SJSA1 (cell line): ENCODE measurements around the gene TXN2. TPM values are rescaled to one million over a fixed set of nuclear protein-coding genes. Genes with fewer than 3 reads are reported as not detected.

ENCODE experiments used
- DNase-seq, 2 experiments: peaks; one replicate each; pipeline ENCODE4 v3.0.0-alpha.2; 2015 to 2020; ENCODE audit warnings: low spot score in 2 of 2, low read depth in 1 of 2
- H3K27ac ChIP-seq: fragments of 250-450 bp; sonication (Bioruptor Pico); 2 replicates; pipeline ENCODE4 v1.5.1; 2020; ENCODE audit warnings: mild to moderate bottlenecking, moderate library complexity
- H3K27me3 ChIP-seq: fragments of 250-450 bp; sonication (Bioruptor Pico); replicated peaks from 2 replicates; pipeline ENCODE4 v1.5.1; 2020; ENCODE audit warnings: mild to moderate bottlenecking, moderate library complexity
- H3K36me3 ChIP-seq: fragments of 250-450 bp; sonication (Bioruptor Pico); 2 replicates; pipeline ENCODE4 v1.5.1; 2020; ENCODE audit warnings: mild to moderate bottlenecking
- H3K4me1 ChIP-seq: fragments of 250-450 bp; sonication (Bioruptor Pico); replicated peaks from 2 replicates; pipeline ENCODE4 v1.6.1; 2021; ENCODE audit warnings: mild to moderate bottlenecking
- H3K4me3 ChIP-seq: fragments of 250-450 bp; sonication (Bioruptor Pico); 2 replicates; pipeline ENCODE4 v1.5.1; 2020; ENCODE audit warnings: mild to moderate bottlenecking
- H3K9me3 ChIP-seq: fragments of 250-450 bp; sonication (Bioruptor Pico); replicated peaks from 2 replicates; pipeline ENCODE4 v1.5.1; 2020; ENCODE audit warnings: mild to moderate bottlenecking
- total RNA-seq: library from RNA; depleted of rRNA; stranded (reverse); fragments of >200 nt; shearing (Covaris generic); gene quantifications from 2 replicates; pipeline ENCODE4 v1.2.3, GENCODE V29; 2014

Gene TXN2
- total RNA-seq, 1 experiment from 2014 or later = 18.8 TPM

GRCh38 chr22:36470994-36471331 lies 10.5 kb downstream of the TXN2 start:
- H3K27ac ChIP-seq = peak overlapping the region; percentile 54
- H3K4me1 ChIP-seq = peaks cover 69% of the 10 kb centered on the region
- H3K27me3 ChIP-seq = no peaks in the 10 kb centered on the region
- no peak overlapping the region for H3K4me3 ChIP-seq
- DNase-seq = peak in 1 of 2 experiments; percentile 38
- no peaks in the 10 kb centered on the region for H3K9me3 ChIP-seq
- H3K36me3 ChIP-seq = peaks cover 62% of the 10 kb centered on the region

GRCh38 chr22:36470162-36470993 lies 11.1 kb downstream of the TXN2 start:
- no peaks in the 10 kb centered on the region for H3K27me3 ChIP-seq
- no peak overlapping the region for H3K4me3 ChIP-seq
- H3K9me3 ChIP-seq = no peaks in the 10 kb centered on the region
- peak; percentile 89 to 90 for DNase-seq
- H3K36me3 ChIP-seq = peaks cover 56% of the 10 kb centered on the region
- peak overlapping the region; percentile 53 for H3K27ac ChIP-seq
- peaks cover 75% of the 10 kb centered on the region for H3K4me1 ChIP-seq

DNA sequence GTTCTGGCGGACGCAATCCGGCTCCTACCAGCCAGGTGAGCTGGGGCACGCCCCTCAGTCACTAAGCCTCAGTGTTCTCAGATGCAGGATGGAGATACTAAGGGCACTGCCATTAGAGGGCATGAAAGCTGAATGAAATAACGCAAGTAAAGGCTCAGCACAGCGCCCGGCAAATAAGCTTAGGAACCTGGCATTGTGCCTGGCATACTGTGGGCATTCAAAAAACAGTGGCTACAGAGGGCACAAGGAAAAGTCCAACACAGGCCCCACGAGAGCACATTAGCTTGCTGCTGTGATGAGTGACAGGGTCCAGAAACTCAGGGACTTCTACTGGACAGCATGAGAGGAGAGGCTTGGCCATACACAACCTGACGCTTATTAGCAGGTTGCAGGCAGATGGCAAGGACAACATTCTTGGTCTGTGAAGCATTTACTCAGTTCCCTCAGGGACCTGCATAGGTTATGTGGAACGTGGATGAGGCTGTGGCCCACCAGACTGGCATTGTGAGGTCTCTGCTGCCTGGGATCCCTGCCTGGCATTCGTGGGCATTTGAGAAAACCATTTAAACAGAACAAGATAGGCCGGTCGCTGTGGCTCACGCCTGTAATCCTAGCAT lies 12.2 kb downstream of the TXN2 start:
- Histone ChIP-seq H3K27me3 (no peaks in the 10 kb centered on the region), H3K4me1 (peaks cover 85% of the 10 kb centered on the region), H3K27ac (peak overlapping the region; percentile 53; the same call in 1 of the 2 replicates), H3K9me3 (no peaks in the 10 kb centered on the region), H3K36me3 (peaks cover 45% of the 10 kb centered on the region), H3K4me3 (no peak overlapping the region)
- DNase-seq = peak in 1 of 2 experiments; percentile 31

DNA sequence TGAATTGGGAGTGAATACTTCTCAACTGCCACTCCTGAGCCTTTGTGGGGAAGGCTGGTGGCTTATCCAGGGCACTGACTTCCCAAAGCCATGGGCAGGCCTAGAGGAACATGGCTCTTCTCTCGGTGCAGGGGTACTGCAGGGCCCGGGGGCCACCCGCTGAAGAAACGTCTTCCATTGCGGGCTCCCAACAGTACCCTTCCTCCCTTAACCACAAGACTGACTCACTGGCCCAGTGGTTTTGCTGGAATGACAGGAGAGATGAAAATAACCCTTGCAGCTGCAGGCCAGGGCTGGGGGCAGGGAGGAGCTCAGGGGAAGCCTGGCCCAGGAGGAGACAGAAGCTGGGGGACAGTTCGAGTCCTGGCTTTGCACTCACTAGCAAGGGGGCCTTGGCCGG lies 13.5 kb downstream of the TXN2 start:
- H3K4me3 ChIP-seq = no peak overlapping the region
- H3K4me1 ChIP-seq = peaks cover 85% of the 10 kb centered on the region

DNA sequence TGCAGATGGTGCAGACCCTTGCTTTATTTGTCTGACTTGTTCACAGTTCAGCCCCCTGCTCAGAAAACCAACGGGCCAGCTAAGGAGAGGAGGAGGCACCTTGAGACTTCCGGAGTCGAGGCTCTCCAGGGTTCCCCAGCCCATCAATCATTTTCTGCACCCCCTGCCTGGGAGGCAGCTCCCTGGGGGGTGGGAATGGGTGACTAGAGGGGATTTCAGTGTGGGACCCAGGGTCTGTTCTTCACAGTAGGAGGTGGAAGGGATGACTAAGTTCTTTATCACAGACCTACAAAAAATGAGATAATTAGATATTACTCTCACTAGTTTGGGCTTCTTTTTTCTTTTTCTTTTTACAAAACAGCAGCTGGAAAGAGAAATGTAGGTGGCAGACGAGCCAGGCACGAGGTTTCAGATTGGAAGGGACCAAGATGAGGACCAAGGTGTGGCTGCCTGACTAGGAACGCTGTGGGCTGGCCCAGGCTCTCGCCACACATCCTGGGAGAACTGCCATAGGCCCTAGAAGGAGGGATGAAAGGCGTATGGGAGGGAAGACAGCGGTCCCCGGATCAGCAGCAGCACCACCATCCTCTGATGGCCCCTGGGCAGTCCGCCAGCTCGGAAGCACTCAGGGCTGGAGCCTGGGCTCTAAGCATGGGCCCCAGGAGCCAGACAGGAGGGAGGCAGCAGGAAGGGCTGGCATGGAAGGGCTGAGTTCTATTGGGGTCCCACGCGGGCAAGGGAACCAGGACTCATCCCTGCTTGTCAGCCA lies 14.2 kb downstream of the TXN2 start:
- Histone ChIP-seq H3K9me3 (no peaks in the 10 kb centered on the region), H3K27me3 (no peaks in the 10 kb centered on the region), H3K27ac (peak overlapping the region; percentile 94), H3K4me1 (peaks cover 85% of the 10 kb centered on the region), H3K4me3 (no peak overlapping the region), H3K36me3 (peaks cover 25% of the 10 kb centered on the region)
- DNase-seq = peak; percentile 88 to 89

More for the DNA sequence above, 13.5 kb downstream of the TXN2 start:
- Histone ChIP-seq H3K36me3 (peaks cover 32% of the 10 kb centered on the region), H3K27ac (peak overlapping the region; percentile 94), H3K27me3 (no peaks in the 10 kb centered on the region), H3K9me3 (no peaks in the 10 kb centered on the region)
- peak; percentile 96 to 97 for DNase-seq

DNA sequence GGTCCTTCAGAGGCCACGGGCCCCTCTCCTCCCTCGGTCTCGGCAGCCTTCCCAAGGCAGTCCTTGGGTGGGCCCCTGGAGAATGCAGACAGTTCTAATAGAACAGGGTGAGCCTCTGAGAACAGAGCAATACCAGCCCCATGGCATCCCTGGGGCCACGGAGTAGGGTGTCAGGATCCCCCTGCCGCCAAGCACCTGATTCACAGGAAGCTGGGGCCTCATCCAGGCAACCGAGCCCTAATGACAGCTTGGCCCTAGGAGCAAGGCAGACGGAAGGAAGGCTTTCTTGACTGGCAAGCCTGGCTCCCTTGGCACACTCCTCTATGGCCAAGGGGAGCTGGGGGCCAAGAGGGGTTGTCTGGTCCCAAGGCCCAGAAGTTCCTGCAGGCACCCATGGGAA lies 15.2 kb downstream of the TXN2 start:
- no peaks in the 10 kb centered on the region for H3K9me3 ChIP-seq
- H3K36me3 ChIP-seq = peaks cover 18% of the 10 kb centered on the region
- peaks cover 85% of the 10 kb centered on the region for H3K4me1 ChIP-seq
- peak overlapping the region; percentile 94 for H3K27ac ChIP-seq
- DNase-seq = no peak
- H3K27me3 ChIP-seq = no peaks in the 10 kb centered on the region
- H3K4me3 ChIP-seq = no peak overlapping the region

DNA sequence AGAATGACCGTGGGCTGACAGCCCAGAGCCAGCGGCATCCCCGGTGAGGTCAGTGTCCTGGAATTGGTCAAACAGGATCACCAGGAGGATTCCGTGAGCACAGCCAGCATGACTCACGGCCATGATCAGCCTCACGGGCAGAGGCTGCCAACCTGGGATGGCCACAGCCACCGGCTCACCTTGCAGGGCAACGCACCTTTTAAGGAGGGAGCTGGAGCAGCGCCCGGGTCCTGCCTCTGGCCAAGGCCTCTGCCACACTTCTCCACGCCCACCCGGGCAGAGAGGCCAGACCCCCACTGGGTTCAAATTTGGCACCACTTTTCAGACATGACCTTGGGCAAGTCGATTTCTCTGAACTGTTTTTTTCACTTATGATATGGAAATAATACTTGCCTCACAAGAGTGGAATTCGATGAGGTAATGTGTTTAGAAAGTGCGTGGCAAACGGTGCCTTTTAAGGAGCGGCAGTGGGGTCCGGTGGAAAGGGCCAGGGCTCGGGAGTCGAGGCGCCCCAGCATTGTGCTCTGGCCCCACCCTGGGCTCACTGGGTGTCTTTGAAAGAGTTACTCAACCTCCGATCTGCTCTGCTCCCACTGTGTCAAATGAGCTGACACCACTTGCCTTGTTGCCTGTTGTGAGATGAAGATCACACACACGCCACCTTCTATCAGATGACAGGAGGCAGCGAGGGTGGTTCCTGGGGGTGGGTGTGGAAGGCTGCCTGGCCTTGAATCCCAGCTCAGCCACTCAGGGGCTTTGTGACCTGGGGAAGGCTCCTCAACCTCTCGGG lies 16.0 kb downstream of the TXN2 start:
- no peaks in the 10 kb centered on the region for H3K27me3 ChIP-seq
- DNase-seq = peak; percentile 93 to 97
- peaks cover 12% of the 10 kb centered on the region for H3K36me3 ChIP-seq
- H3K4me1 ChIP-seq = peaks cover 78% of the 10 kb centered on the region
- no peak overlapping the region for H3K4me3 ChIP-seq
- H3K27ac ChIP-seq = peak overlapping the region; percentile 94
- H3K9me3 ChIP-seq = no peaks in the 10 kb centered on the region

DNA sequence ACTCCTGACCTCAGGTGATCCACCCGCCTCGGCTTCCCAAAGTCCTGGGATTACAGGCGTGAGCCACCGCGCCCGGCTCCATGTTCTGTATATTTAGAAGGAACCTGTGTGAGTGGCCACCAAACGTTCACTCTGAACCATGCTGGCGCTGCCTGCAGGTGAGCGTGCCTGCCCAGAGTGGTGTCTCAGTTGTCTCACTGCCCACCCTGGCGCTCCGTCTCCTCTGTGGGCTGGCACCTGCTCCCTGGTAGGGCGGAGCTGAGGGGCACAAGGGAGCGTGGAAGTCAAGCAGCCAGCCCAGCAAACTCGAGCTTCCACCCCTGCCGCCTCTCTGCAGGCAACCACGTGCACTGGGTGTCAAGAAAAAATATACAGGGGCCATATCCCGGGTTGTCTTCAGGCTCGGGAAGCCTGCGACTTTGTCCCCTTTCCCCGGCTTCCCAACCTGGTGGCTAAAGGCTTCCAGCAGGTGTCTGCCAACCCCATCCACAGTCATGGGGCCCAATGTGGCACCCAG lies 16.7 kb downstream of the TXN2 start:
- peaks cover 12% of the 10 kb centered on the region for H3K36me3 ChIP-seq
- no peak for DNase-seq
- H3K27me3 ChIP-seq = no peaks in the 10 kb centered on the region
- H3K4me1 ChIP-seq = peaks cover 71% of the 10 kb centered on the region
- no peak overlapping the region for H3K4me3 ChIP-seq
- H3K27ac ChIP-seq = peak overlapping the region; percentile 94
- no peaks in the 10 kb centered on the region for H3K9me3 ChIP-seq

GRCh38 chr22:36463783-36464184 lies 17.7 kb downstream of the TXN2 start:
- H3K27me3 ChIP-seq = no peaks in the 10 kb centered on the region
- H3K4me3 ChIP-seq = no peak overlapping the region
- H3K9me3 ChIP-seq = no peaks in the 10 kb centered on the region
- H3K27ac ChIP-seq = no peak overlapping the region
- no peak for DNase-seq
- peaks cover 61% of the 10 kb centered on the region for H3K4me1 ChIP-seq
- peaks cover 12% of the 10 kb centered on the region for H3K36me3 ChIP-seq

DNA sequence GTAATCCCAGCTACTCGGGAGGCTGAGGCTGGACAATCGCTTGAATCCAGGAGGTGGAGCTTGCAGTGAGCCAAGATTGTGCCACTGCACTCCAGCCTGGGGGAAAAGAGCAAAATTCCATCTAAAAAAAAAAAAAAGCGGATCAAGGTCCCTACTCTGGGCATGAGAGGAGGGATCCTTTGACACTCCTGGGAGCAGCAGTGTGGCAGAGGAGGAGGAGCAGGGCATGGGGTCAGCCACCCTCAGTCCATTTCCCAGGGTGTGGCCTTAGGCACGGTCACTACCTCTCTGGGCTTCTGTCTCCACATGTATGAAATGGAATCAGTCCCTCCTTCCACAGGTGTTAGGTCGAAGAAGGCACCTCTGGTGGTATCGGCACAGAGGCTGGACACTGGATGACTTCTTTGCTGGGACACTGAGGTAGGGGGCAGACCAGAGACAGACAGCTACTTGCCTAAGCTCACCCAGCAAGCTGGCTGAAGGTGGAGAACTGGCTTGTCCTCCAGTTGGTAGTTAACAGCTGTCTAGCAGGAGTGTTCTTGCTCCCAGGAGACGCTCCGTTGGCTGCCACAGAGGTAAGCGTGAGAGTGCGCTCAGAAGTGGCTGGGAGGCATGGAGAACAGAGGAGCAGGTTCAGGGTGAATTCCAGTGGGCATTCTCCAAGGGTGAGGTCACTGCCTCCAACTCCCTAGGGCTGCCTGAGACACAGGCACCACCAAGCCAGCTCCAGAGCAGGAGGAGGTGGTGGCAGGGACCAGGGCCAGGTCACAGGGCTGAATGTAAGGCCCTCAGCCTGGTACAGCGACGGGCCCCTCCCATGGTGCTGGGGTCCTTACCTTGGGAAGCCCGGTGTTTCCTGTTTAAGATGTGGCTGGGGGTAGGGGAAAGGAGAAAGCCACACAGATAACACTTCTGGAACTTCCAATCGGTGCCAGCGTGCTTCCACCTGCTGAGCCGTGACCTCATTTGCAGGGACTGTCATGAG lies 19.5 kb downstream of the TXN2 start:
- Histone ChIP-seq H3K4me1 (peaks cover 49% of the 10 kb centered on the region), H3K36me3 (peaks cover 7% of the 10 kb centered on the region), H3K4me3 (no peak overlapping the region), H3K27ac (peak overlapping the region; percentile 78), H3K9me3 (no peaks in the 10 kb centered on the region), H3K27me3 (no peaks in the 10 kb centered on the region)
- DNase-seq = peak; percentile 89 to 96

GRCh38 chr22:36460202-36460601 lies 21.2 kb downstream of the TXN2 start:
- Histone ChIP-seq H3K27ac (no peak overlapping the region), H3K36me3 (no peaks in the 10 kb centered on the region), H3K4me3 (no peak overlapping the region), H3K9me3 (no peaks in the 10 kb centered on the region), H3K4me1 (peaks cover 38% of the 10 kb centered on the region), H3K27me3 (no peaks in the 10 kb centered on the region)
- no peak for DNase-seq

- Histone ChIP-seq H3K27ac (no peak overlapping the region), H3K4me3 (no peak overlapping the region), H3K27me3 (no peaks in the 10 kb centered on the region), H3K9me3 (no peaks in the 10 kb centered on the region), H3K4me1 (peaks cover 36% of the 10 kb centered on the region), H3K36me3 (no peaks in the 10 kb centered on the region)
- no peak for DNase-seq
Measured at GRCh38 chr22:36457688-36458450, 23.6 kb downstream of the TXN2 start.
